Stimulated activated CD4-positive, alpha-beta T cell treated with anti-CD3 and anti-CD28 coated beads, Interleukin-4, amount 100 ng/mL, for 24 hours (primary cell): ENCODE data around the gene CHST8.
A peak's percentile ranks its signal among the peaks of the same experiment; 100 is the strongest.

ENCODE experiments used
- DNase-seq: peaks from one replicate; pipeline ENCODE4 v3.0.0-alpha.2; 2020

Gene CHST8

DNA sequence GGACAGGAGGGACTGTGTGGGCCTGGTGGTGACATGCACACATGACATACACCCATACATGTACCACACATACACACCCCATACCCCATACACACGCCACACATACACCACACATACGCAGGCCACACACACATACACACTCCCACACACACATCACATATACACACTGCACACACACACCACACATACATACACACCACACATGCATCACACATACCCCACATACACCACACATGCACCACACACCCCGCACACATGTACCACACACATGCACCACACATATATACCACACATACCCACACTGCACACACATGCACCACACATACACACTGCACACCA is 98.4 kb downstream of the CHST8 start:
- no peak for DNase-seq

DNA sequence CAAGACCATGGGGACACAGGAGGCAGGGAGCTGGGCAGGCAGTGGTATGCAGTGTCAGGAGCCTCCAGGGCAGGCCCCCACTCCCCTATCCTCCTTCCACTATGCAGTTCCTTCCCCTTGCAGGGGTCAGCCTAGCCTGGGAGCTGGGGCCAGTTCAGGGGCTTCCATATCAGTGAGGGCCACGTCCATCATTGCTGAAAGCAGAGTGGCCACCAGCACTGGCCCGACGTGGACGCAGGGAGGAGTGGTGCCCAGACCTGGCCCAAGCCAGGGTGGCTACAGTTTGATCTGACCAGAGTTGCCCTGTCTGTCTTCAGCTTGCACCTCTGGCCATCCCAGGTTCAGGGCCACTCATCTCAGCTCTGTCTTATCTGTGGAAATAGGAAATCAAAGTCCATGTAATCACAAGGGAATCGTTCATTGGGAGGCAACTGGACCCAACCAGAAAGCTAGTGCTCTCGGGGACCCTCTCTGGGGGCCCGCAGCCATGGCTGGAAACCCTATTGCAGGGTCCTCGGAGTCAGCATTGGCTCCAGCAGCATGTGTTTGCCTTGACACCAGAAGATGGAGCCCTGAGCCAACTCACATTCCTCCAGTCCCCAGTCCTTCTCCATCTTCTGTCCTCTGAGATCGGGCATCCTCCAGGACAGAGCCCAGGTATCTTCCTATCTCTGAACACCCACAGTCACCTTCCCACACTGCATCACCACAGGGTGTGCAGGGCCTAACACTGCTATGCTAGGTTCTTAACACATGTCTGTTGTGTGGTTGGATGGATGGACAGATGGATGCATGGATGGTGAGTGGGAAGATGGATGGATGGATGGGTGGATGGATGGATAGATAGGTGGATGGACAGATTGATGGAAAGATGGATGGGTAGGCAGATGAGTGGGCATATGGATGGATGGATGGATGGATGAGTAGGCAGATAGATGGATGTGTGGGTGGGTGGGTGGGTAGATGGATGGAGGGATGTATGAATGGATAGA is 99.2 kb downstream of the CHST8 start:
- DNase-seq, result no peak

DNA sequence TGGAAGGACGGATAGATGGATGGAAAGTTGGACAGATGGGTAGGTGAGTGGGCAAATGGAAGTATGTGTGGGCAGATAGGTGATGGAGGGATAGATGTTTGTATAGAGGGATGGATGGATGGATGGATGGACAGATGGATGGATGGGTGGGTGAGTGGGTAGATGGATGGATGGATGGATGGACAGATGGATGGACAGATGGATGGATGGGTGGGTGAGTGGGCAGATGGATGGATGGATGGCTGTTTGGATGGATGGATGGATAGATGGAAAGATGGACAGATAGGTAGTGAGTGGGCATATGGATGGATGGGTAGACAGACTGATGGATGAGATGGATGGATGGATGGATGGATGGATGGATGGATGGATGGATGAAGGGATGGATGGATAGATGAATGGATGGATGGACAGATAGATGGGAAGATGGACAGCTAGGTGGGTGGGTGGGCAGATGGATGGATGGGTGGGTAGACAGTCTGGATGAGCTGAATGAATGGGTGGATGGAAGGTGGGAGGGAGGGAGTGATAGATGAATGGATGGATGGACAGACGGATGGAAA is 100.1 kb downstream of the CHST8 start:
- no peak for DNase-seq

DNA sequence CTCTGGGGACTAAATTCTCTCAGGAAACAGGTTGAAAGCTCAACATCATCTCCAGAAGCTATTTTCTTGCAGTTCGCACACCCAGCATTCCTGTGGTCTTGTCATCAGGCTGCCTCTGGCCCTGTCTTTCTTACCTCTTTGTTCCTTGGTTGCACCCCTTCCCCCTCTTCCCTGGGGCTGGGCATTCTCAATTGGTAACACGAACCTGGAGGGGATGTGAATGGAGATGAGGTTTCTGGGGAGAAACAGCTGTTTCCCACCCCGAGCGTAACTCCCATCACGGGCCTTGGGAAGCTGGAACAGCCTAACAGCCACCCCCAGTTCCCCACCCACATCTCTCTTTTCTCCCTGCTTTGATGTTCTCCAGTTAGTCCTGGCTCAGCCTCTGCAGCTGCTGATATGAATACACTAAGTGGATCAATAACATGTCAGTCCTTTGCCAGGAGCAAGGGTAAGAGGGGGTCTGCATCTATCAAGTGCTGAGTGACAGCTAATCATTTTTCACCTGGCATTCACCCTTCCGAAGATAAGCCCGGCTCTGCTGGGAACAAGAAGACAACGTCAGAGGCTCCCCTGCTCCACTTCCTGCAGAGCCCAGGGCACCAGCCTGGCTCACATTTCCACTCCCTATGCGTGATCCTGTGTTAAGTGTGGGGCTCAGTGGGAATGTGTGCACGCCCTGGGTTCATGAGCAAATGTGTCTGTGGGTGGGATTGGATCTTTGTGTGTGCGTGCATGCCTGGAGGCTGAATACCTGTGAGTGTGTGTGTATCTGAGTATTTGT is 100.9 kb downstream of the CHST8 start:
- DNase-seq, result no peak

DNA sequence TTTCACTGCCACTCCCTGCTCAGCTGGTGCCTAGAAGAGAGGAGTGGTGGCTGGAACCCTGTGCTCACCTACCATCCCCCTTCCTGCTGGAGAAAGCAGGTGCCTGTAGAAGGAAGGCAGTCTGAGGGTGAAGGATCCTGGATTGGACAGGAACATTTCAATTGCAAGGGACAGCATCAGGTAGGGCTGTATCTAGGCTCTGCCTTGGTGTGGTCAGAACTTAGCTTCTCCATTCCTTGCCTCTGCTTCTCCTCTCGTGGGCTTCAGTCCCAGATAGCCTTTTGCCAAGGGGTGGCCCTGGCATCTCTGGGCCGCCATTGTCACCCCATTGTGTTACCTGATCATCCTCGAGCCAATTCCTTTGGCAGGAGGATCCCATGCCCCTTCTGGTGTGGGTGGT is 101.8 kb downstream of the CHST8 start:
- DNase-seq, result no peak

DNA sequence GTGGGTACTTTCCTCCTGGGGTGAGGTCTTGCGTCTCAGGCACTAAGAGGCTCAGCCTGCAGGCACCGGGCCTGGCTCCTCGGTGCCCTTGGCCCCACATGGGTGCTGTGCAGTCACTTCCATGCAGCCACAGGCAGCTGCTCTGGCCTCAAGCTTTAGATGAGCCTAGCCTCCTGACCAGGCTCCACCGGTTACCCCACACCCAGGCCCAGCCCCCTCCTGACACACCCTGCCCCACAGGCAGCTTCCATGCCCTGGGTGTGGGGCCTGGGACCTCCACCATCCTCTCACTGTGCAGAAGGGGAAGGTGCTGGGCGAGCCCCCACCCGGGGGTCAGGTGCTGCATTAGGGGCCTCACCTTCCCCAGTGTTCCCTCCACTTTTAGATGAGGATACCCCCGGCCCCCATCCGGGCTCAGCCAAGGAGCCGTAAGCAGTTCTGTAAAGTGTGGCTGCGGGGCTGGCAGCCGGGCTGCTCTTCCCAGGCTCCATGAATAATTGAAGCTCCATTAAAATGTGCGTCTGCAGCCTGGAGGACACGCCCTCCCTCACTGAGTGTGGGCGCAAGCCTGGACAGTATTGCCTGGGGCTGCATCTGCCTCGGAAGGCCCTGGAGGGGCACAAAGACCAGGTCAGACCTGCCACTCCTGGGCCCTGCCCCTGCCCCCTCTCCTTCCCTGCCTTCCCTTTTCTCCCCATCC is 102.4 kb downstream of the CHST8 start:
- no peak for DNase-seq

DNA sequence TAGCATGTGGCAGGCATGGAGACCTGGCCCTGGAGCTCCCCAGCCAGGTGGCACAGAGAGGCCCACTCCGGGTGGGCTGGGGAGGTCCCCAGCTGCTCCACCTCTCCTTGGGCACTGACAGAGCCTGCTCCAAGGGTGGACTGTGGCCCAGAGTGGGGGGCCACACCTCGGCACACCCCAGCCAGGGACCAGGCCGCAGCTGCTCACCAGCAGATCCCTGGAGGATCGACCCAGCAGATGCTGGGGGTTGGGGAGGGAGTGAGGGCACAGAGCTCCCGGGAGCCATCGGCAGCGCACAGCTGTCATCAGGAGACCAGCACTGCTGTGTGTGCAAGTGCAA is 102.9 kb downstream of the CHST8 start:
- no peak for DNase-seq

DNA sequence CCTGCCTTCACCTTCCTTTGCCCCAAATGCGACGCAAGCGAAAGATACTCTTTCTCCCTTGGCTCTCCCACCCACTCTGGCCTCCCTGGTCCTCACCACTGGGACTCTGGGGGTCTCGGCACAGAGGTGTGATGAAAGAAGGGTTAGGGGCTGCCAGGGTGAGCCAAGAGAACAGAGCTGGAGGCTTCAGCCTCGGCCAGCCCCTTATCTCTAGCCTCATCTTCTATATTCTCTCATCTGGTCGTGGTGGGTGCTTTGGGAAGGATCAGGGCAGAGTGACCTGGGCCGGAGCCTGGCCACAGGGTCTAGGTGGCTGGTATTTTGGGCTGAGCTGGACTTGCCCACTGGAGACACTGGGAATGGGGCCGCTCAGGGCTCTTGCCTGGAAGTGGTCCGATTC is 103.8 kb downstream of the CHST8 start:
- DNase-seq, result no peak

DNA sequence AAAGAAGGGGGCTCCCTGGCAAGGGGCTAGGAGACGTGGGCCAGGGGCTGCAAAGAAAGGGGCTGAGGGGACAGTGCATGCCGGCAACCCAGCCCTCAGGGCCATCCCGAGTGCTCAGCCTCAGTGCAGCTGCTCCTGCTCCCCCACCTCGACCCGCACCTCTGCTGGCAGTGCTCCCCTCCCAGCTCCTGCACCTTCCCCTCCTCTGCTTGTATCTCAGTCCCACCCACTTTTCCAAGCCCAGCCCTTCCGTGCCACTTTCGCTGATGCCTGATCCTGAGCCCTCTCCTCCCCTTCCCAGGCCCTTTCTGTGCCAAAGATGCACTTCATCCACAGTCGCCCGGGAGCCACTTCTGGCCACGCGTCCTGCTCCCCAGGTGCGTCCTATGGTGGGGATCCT is 105.0 kb downstream of the CHST8 start:
- DNase-seq, result no peak

DNA sequence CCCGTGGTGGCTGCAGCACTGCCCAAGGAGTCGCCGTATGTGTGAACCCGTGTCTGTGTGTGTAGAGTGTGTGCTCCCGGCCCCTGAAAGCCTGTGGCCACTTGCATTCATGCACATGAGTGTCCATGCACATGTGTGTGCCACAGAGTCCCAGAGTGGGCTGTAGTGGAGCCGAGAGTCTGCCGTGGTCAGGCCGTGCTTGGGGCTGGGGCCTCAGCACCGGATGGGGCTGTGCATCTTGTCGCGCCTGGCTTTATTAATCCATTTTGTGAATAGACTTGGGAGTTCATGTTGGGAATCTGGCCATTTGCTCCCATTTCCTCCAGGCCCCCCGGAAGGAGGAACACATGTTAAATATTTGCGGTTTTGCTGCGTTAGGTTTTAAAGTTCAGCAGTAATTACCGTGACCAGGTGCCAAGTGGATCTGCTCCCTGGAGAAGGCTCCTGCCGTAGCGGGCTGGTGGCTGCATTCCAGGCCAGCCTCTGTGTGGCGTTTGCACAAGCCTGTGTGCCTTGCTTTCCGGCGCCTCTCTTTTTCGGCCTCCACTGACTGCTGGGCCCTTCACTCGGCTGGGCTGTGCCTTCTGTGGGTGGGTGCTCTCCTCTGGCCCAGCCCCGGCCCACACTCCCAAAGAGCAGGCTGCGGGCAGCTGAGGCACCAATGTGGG is 105.7 kb downstream of the CHST8 start:
- no peak for DNase-seq

DNA sequence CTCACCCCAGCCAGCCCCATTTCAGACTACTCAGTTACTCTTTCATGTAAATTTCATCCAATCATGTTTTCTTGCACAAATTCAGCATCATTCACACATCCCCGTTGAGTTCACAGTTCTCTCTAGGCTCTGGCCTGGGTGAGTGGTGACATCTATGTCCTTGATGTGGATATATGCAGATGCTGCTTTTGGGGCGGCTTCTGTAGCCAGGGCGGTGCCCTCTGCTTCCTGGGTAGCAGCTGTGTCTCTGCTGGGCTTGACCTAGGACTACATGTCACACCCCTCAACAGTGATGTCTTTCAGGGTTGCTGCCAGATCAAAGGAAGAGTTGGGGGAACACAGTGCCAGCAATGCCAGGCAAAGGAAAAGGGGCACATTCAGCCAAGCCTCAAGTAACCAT is 106.4 kb downstream of the CHST8 start:
- DNase-seq, result no peak

DNA sequence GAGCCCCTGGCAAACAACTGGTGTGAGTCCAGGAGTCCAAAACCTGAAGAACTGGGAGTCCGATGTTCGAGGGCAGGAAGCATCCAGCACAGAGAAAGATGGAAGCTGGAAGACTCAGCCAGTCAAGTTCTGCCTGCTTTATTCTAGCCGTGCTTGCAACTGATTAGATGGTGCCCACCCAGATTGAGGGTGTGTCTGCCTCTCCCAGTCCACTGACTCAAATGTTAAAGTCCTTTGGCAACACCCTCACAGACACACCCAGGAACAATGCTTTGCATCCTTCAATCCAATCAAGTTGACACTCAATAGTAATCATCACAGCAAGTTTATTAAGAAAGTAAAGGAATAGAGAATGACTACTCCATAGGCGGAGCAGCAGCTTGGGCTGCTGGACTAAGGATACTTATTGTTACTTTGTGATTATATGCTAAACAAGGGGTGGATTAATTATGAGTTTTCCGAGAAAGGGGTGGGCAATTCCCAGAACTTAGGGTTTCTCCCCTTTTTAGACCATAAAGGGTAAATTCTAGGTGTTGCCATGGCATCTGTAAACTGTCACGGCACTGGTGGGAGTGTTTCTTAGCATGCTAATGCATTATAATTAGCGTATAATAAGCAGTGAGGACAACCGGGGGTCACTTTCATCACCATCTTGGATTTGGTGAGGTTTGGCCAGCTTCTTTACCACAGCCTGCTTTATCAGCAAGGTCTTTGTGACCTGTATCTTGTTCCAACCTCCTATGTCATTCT is 109.3 kb downstream of the CHST8 start:
- no peak for DNase-seq

DNA sequence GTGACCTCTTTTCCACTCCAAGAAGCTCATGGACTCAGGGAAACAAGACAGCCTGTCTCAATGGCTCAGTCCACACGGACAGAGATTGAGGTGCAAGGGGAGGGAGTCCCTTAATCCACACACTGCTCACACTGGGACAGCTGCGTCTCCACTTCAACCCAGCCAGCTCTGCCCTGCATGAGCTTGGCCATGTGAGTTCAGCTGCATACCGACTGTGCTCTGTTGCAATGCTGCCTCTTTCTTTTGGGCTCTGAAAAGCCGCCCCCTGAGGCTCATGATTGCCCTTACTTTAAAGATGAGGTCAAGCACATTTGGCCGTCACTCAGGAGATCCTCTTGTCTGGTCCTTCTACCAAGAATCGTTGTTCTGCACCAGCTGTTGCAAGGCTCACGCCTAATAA is 110.1 kb downstream of the CHST8 start:
- no peak for DNase-seq

DNA sequence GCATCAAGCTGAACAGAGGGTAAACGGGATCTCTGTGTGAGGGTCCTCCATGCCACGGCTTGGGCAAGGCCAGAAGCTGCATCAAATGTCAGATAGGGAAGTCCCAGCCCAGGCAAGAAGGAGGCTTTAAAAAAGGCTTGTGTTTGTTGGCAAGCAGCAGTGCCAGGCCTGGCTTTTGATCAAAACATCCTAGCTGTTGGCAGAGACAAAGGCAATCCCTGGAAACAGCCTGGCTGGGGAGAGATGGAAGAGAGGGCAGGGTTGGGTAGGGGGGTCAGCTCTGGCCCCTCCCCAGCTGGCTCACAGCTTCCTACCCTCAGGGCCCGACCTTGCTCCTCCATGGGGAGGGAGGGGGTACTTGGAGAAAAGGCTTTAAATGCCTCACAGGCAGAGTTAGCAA is 113.2 kb downstream of the CHST8 start:
- no peak for DNase-seq

DNA sequence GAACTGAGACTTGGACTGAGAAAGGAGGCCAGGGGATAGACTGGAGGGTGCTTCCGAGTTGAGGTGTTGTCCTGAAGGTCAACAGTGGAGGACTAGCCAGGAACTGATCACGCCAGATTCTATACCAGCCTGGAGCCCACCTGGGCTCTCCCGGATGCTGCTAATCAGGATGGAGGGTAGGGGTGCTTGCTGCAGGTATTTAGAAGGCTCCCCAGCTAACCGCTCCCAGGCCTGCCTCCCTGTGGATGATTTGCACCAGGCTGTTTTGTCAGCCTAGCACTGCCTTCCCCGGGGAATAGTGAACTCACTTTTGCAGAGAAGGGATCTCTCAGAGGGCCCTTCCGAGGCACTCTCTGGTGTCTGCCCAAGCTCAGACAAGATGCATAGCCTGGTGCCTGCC is 114.4 kb downstream of the CHST8 start:
- DNase-seq, result no peak

DNA sequence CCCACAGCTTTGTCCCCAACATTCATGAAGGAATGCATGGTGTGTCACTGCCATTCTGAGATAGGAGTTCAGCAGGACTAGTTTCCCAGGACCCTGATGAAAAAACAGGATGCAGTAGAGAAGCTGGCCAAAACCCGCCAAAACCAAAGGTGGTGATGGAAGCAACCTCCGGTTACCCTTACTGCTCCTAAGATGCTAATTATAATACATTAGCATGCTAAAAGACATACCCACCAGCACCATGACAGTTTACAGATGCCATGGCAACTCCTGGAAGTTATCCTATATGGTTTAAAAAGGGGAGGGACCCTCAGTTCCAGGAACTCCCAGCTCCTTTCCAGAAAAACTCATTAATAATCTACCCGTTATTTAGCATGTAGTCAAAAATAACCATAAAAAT is 115.0 kb downstream of the CHST8 start:
- DNase-seq, result no peak

DNA sequence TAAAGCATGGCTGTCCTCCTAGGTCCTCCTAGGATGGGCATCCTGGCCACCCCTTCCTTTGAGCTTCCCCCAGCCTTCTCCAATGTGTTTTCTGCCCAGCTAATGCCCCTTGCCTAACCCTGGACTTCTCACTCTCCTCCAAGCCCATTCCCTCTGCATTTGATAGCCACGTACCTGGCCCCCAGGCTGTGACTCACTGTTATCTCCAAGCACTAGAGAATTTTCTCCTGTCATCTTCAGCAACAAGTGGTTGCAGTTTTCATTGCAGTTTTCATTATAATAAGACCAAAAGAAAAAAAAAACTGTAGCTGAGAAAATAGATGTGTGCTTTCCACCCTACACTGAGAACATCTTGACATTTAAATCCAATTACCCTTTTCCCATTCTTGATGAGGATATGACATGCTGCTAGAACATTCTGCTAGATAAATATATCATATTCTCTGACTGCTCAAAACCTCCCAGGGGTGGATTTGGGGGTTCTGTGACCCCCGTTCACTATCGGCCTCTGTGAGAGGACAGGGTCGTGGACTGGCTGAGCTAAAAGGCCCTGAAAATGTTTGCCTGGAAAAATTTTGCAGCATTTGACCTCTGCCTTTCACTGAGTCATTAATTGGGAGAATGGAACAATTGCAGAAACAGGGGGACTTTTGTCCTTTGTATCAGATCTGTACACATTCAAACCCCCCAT is 116.1 kb downstream of the CHST8 start:
- no peak for DNase-seq

DNA sequence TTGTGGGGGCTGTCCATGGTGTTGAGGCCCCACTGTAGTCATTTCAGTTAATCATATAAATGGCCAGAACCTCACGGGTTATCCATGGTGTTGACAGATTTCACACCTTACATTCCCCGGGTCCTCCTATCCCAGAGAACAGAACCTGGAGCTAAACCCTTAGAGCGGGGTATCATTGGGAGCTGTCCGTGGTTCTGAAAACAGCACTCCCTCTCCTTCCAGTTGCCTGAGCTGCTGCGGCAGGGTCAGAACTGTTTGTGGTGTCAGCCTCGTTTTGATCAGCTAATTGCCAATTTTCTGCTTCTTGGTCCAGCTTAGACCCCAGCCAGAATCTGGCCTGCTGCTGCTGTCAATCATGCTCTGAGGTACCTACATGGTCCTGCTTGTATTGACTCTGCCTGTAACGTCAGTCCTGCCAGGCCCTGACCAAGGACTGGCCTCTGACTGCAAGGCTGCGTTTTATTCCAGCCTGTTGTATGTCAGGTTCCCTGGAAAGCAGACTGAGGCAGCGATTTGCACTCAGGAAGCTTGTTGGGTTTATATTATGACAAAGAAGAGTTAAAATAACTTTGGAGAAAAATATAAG is 119.2 kb downstream of the CHST8 start:
- peak; percentile 9 for DNase-seq

DNA sequence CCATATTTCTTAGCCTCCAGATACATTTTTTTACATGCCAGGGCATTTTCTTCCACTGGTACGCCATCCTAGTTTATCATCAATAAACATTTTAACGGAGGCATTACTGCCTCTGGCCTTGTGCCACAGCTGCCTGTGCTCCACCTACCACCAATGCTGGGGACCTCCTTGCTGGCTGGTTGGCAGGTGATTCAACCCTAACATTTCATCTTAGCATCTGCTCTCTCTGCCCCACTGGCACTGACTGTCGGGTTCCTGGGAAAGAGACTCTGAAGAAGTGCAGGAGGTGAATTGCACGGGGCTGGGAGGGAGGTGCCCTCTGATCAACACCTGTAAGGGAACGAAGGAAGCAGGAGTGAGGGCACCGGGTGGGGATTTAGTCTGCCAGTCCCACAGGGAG is 123.5 kb downstream of the CHST8 start:
- DNase-seq, result no peak

DNA sequence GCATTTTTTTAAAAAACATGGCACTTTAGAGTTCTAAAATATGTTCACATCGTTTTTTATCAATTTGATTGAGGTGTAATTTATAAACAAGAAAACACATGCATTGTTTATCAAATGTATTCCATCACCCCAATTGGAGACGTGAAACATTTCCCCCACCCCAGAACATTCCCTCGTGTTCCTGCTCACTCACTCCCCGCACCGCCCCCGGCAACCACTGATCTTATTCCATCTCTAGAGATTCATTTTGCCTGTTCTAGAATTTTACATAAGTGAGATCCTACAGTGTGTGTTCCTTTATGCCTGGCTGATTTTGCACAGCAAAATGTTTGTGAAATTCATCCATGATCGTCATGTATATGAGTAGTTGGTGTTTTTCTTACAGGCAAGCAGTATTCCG is 124.4 kb downstream of the CHST8 start:
- DNase-seq, result no peak

DNA sequence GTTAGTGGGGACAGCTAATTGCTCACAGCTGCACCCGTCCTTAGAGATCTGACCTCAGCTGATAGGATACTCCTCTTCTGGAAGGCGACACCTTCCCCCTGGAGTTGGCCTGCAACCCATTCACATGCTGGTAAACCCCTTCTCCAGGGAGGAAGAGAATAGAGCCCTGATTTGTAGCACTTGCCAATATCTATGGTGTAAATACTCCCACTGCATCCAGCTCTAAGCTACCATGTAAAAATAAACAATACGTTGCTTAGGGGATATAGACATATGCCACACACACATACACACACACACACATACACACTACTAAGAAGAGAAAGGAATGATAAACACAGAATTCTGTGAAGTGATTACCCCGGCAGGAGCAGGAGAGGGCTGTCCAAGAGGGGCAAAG is 125.5 kb downstream of the CHST8 start:
- DNase-seq, result no peak
